ENCODE results near the gene CSNK1D.

Gene CSNK1D

GRCh38 chr17:82244413-82245133 is 28.9 kb downstream of the CSNK1D start:
- peak overlapping the region; percentile 60 for H3K27ac ChIP-seq
- peak; percentile 82 for TF ChIP-seq CTCF (conservative IDR thresholded peaks at IDR 0.05)

- peak overlapping the region; percentile 60 for H3K27ac ChIP-seq
Observed at GRCh38 chr17:82243648-82244412, 29.7 kb downstream of the CSNK1D start.

GRCh38 chr17:82242977-82243647 is 30.4 kb downstream of the CSNK1D start:
- no peak for TF ChIP-seq CTCF (conservative IDR thresholded peaks at IDR 0.05)
- peak overlapping the region; percentile 60 for H3K27ac ChIP-seq

More at GRCh38 chr17:82243648-82244412, 29.7 kb downstream of the CSNK1D start:
- TF ChIP-seq CTCF (conservative IDR thresholded peaks at IDR 0.05) = no peak

- H3K27ac ChIP-seq = peak overlapping the region; percentile 60
- no peak for TF ChIP-seq CTCF (conservative IDR thresholded peaks at IDR 0.05)
Observed at GRCh38 chr17:82242698-82242976, 30.9 kb downstream of the CSNK1D start.

GRCh38 chr17:82241926-82242697 is 31.4 kb downstream of the CSNK1D start:
- no peak for TF ChIP-seq CTCF (conservative IDR thresholded peaks at IDR 0.05)
- peak overlapping the region; percentile 60 for H3K27ac ChIP-seq

- H3K27ac ChIP-seq = peak overlapping the region; percentile 60
- TF ChIP-seq CTCF (conservative IDR thresholded peaks at IDR 0.05) = no peak
Observed at GRCh38 chr17:82241183-82241925, 32.1 kb downstream of the CSNK1D start.

All from VCaP (cell line).